Fibroblast of lung (primary cell): Measurements from ENCODE around the gene TMEM139. TPM values are rescaled to one million over a fixed set of nuclear protein-coding genes. Genes with fewer than 3 reads are reported as not detected.

Experiments
- DNase-seq, 2 donors: peaks; one replicate each; pipeline versions ENCODE4 v3.0.0 to v3.0.0-alpha.2; 2010; ENCODE audit warnings: low read depth in 2 of 2
- H2AFZ ChIP-seq: 2 replicates; pipeline ENCODE4 v1.5.1; 2012; ENCODE audit warnings: low read length, control low read depth, inconsistent platforms
- H3K27ac ChIP-seq: 2 replicates; pipeline ENCODE4 v1.5.1; 2011; ENCODE audit warnings: low read length, control low read depth; ENCODE audit not compliant: insufficient read depth
- H3K27me3 ChIP-seq: 2 replicates; pipeline ENCODE4 v1.5.1; 2011; ENCODE audit warnings: mild to moderate bottlenecking, low read length; ENCODE audit not compliant: control insufficient read depth, insufficient read depth
- H3K36me3 ChIP-seq: 2 replicates; pipeline ENCODE4 v1.5.1; 2011; ENCODE audit warnings: low read length; ENCODE audit not compliant: control insufficient read depth, insufficient read depth
- H3K4me1 ChIP-seq: 2 replicates; pipeline ENCODE4 v1.5.1; 2011; ENCODE audit warnings: low read length; ENCODE audit not compliant: control insufficient read depth, insufficient read depth; ENCODE audit errors: extremely low read depth
- H3K4me2 ChIP-seq: 2 replicates; pipeline ENCODE4 v1.5.1; 2011; ENCODE audit warnings: low read length, control low read depth; ENCODE audit not compliant: insufficient read depth; ENCODE audit errors: extremely low read depth
- H3K4me3 ChIP-seq, 4 experiments: fragments of 200-600 bp in 1 of 4; sonication (generic) in 1 of 4; replicated peaks in 1 of 4; 2 replicates each; pipeline ENCODE4 v1.5.1; 2011 to 2016; ENCODE audit warnings: low read length in 4 of 4, low read depth in 3 of 4, mild to moderate bottlenecking in 3 of 4, control low read depth in 2 of 4, inconsistent platforms in 1 of 4, mixed read lengths in 1 of 4; ENCODE audit not compliant: insufficient read depth in 1 of 4; ENCODE audit errors: control extremely low read depth in 1 of 4
- H3K79me2 ChIP-seq: 2 replicates; pipeline ENCODE4 v1.5.1; 2012; ENCODE audit warnings: mild to moderate bottlenecking, low read length, inconsistent platforms; ENCODE audit not compliant: control insufficient read depth, insufficient read depth
- H3K9ac ChIP-seq: 2 replicates; pipeline ENCODE4 v1.5.1; 2011; ENCODE audit warnings: mild to moderate bottlenecking, low read length, control low read depth; ENCODE audit not compliant: insufficient read depth
- H3K9me3 ChIP-seq: 2 replicates; pipeline ENCODE4 v1.5.1; 2012; ENCODE audit warnings: low read depth, low read length; ENCODE audit not compliant: control insufficient read depth, insufficient read depth
- H4K20me1 ChIP-seq: 2 replicates; pipeline ENCODE4 v1.5.1; 2011; ENCODE audit warnings: low read length; ENCODE audit not compliant: control insufficient read depth, insufficient read depth; ENCODE audit errors: extremely low read depth
- CTCF ChIP-seq, 2 donors: IDR thresholded peaks in 1 of 2; conservative IDR thresholded peaks in 1 of 2; 1 replicate in 1 of 2; 2 replicates in 1 of 2; pipeline ENCODE4 v1.5.1; 2011 to 2012; ENCODE audit warnings: low read length in 2 of 2, control low read depth in 1 of 2, inconsistent platforms in 1 of 2, low read depth in 1 of 2, mild to moderate bottlenecking in 1 of 2
- EZH2 ChIP-seq: IDR thresholded peaks from 2 replicates; pipeline ENCODE4 v1.5.1; 2012; ENCODE audit warnings: low read length, control low read depth, mild to moderate bottlenecking; ENCODE audit errors: missing control alignments
- polyA plus RNA-seq, 2 donors: library from polyadenylated mRNA; depleted of rRNA in 1 of 2; stranded (reverse) in 1 of 2; unstranded in 1 of 2; fragments of >200 nt; gene quantifications; 2 replicates each; pipeline ENCODE4 v1.2.1, GENCODE V29; 2011 to 2012; ENCODE audit warnings: missing spikeins in 1 of 2
- total RNA-seq: library from RNA; depleted of rRNA; stranded (reverse); fragments of >200 nt; gene quantifications from 2 replicates; pipeline ENCODE4 v1.2.1, GENCODE V29; 2014

The TMEM139 gene
- total and polyA plus RNA-seq, 2 donors (not counting 1 experiment from before 2014, with no cell fraction given): not detected

GRCh38 chr7:143337216-143337615 lies 52.5 kb downstream of the TMEM139 start:
- Histone ChIP-seq H3K79me2 (no peaks in the 10 kb centered on the region), H3K9ac (no peak overlapping the region), H4K20me1 (no peaks in the 10 kb centered on the region), H2AFZ (no peak overlapping the region), H3K4me3 (no peak overlapping the region), H3K4me1 (no peaks in the 10 kb centered on the region), H3K36me3 (no peaks in the 10 kb centered on the region), H3K4me2 (no peak overlapping the region), H3K27ac (no peak overlapping the region), H3K9me3 (no peaks in the 10 kb centered on the region), H3K27me3 (no peaks in the 10 kb centered on the region)
- no peak for DNase-seq
- TF ChIP-seq EZH2: no peak
- no peak for TF ChIP-seq CTCF (conservative IDR thresholded peaks at IDR 0.05 in 1 of 2, IDR thresholded peaks at IDR 0.05 in 1 of 2; ENCODE audit: low read depth in 1 of 2, low read length in 2 of 2)

Other genes with a start within 250 kb of the TMEM139 start
- gene OR6V1, start 232.6 kb upstream of the TMEM139 start, total RNA-seq: not detected in 2 replicates
- gene OR6V1, start 232.6 kb upstream of the TMEM139 start, polyA plus RNA-seq: not detected in 2 replicates
- gene PIP, start 152.9 kb upstream of the TMEM139 start, total RNA-seq: not detected in 2 replicates
- gene PIP, start 152.9 kb upstream of the TMEM139 start, polyA plus RNA-seq: not detected in 2 replicates
- gene TAS2R39, start 101.5 kb upstream of the TMEM139 start, total RNA-seq: not detected in 2 replicates
- not detected in 2 replicates for gene TAS2R39, start 101.5 kb upstream of the TMEM139 start, polyA plus RNA-seq
- not detected in 2 replicates for gene TAS2R40, start 62.9 kb upstream of the TMEM139 start, total RNA-seq
- gene TAS2R40, start 62.9 kb upstream of the TMEM139 start, polyA plus RNA-seq: not detected in 2 replicates
- 88.6 and 110 TPM in 2 replicates for gene GSTK1, start 21.5 kb upstream of the TMEM139 start, total RNA-seq
- 131 and 132 TPM in 2 replicates for gene GSTK1, start 21.5 kb upstream of the TMEM139 start, polyA plus RNA-seq
- gene CASP2, start 3.4 kb downstream of the TMEM139 start, total RNA-seq: 8.5 and 9.4 TPM in 2 replicates
- gene CASP2, start 3.4 kb downstream of the TMEM139 start, polyA plus RNA-seq: 22.6 and 33.6 TPM in 2 replicates
- gene CLCN1, start 31.2 kb downstream of the TMEM139 start, total RNA-seq: under 0.01 TPM in 2 replicates
- gene CLCN1, start 31.2 kb downstream of the TMEM139 start, polyA plus RNA-seq: not detected in 2 replicates
- gene FAM131B, start 77.8 kb downstream of the TMEM139 start, total RNA-seq: 3.8 and 4.4 TPM in 2 replicates
- gene FAM131B, start 77.8 kb downstream of the TMEM139 start, polyA plus RNA-seq: 2.0 and 4.8 TPM in 2 replicates
- 16.9 and 33.5 TPM in 2 replicates for gene ZYX, start 96.4 kb downstream of the TMEM139 start, total RNA-seq
- 85.6 and 131 TPM in 2 replicates for gene ZYX, start 96.4 kb downstream of the TMEM139 start, polyA plus RNA-seq
- under 0.01 and 0.26 TPM in 2 replicates for gene EPHA1, start 123.9 kb downstream of the TMEM139 start, total RNA-seq
- gene EPHA1, start 123.9 kb downstream of the TMEM139 start, polyA plus RNA-seq: 0.05 and 0.09 TPM in 2 replicates
- not detected in 2 replicates for gene TAS2R60, start 158.5 kb downstream of the TMEM139 start, total RNA-seq
- not detected in 2 replicates for gene TAS2R60, start 158.5 kb downstream of the TMEM139 start, polyA plus RNA-seq
- not detected in 2 replicates for gene TAS2R41, start 192.9 kb downstream of the TMEM139 start, total RNA-seq
- not detected in 2 replicates for gene TAS2R41, start 192.9 kb downstream of the TMEM139 start, polyA plus RNA-seq